WERI-Rb-1 (cell line): ENCODE measurements around the gene KIF1A.

ENCODE experiments used
- DNase-seq: peaks from one replicate; pipeline ENCODE4 v3.0.0-alpha.2; 2020
- H3K27ac ChIP-seq: fragments of 250-450 bp; sonication (Bioruptor Pico); 2 replicates; pipeline ENCODE4 v1.5.1; 2020; ENCODE audit warnings: mild to moderate bottlenecking, moderate library complexity
- H3K27me3 ChIP-seq: fragments of 250-450 bp; sonication (Bioruptor Pico); 2 replicates; pipeline ENCODE4 v1.5.1; 2021; ENCODE audit warnings: mild to moderate bottlenecking, low read depth, moderate library complexity; ENCODE audit not compliant: insufficient read depth, severe bottlenecking
- H3K36me3 ChIP-seq: fragments of 250-450 bp; sonication (Bioruptor Pico); 2 replicates; pipeline ENCODE4 v1.5.1; 2020; ENCODE audit warnings: mild to moderate bottlenecking, moderate library complexity
- H3K4me3 ChIP-seq: 2 replicates; pipeline ENCODE4 v1.5.1; 2011; ENCODE audit warnings: low read depth, mild to moderate bottlenecking, control low read depth, low read length
- H3K9me3 ChIP-seq: fragments of 250-450 bp; sonication (Bioruptor Pico); 2 replicates; pipeline ENCODE4 v1.5.1; 2021; ENCODE audit warnings: mild to moderate bottlenecking, moderate library complexity; ENCODE audit not compliant: severe bottlenecking
- CTCF ChIP-seq: IDR thresholded peaks from 2 replicates; pipeline ENCODE4 v1.5.1; 2011; ENCODE audit warnings: low read depth, mild to moderate bottlenecking, control low read depth, inconsistent platforms, low read length

KIF1A gene

DNA sequence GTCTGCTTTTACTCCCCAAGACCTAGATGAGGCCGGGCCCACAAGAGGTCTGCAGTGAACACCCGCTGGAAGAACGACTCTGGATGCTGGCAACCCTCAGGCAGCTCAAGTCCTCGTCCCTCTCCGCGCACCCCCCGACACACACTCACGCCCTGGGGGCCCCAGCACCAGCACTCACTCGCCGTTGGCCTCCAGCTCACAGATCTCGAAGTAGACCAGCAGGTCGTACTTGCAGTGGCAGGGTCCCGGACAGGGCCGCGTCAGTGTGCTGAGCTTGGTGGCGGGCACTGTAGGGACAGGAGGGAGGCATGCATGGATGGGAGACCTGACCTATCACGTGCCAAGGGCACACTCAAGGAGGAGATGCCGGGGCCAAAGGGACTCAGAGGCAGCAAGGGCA, 78.9 kb downstream of the KIF1A start:
- no peak for DNase-seq
- no peak overlapping the region for H3K27ac ChIP-seq
- no peak for TF ChIP-seq CTCF
- no peak overlapping the region for H3K4me3 ChIP-seq
- peaks cover 94% of the 10 kb centered on the region for H3K36me3 ChIP-seq
- H3K27me3 ChIP-seq = no peaks in the 10 kb centered on the region
- H3K9me3 ChIP-seq = no peaks in the 10 kb centered on the region

DNA sequence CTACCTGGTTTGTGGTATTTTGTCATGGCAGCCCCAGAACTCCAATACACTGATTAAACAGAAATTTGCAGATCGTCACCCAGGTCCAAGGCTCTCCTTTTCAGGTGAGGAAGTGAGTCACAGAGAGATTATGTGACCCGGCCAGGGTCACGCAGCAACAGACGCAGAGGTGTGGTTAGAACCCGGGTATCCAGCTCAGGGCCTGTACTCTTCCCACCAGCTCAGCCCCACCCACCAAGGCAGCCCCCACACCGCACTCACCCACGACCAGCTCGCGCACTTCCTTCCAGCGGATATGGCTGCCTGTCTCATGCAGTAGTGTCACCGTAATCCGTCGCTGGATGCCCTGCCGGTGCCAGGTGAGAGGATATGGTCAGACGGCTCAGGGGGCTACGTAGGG, 80.2 kb downstream of the KIF1A start:
- TF ChIP-seq CTCF = no peak
- Histone ChIP-seq H3K27ac (no peak overlapping the region), H3K9me3 (no peaks in the 10 kb centered on the region), H3K36me3 (peaks cover 94% of the 10 kb centered on the region), H3K27me3 (no peaks in the 10 kb centered on the region), H3K4me3 (no peak overlapping the region)
- no peak for DNase-seq

DNA sequence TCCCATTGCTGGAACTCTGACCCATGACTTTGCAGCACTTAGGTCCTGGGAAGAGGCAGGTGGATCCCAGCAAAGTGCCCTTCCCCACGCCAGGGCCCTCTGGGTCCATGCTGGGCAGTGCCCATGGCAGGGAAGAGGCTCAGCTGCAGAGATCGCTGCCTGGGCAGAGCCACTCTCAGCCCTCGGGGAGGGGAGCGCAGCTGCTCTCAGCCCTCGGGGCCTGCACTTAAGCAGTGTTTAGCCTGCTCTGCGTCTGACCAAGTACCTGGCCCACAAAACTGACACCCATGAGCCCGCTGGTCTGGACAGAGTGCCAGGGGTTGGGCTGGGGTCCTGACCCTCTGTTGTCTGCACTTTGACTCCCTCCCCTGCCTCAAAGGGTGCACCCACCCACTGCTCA, 82.1 kb downstream of the KIF1A start:
- peaks cover 92% of the 10 kb centered on the region for H3K36me3 ChIP-seq

GRCh38 chr2:240737512-240737911, 82.5 kb downstream of the KIF1A start:
- no peak overlapping the region for H3K27ac ChIP-seq
- DNase-seq = no peak
- no peaks in the 10 kb centered on the region for H3K27me3 ChIP-seq
- no peak for TF ChIP-seq CTCF
- no peaks in the 10 kb centered on the region for H3K9me3 ChIP-seq
- no peak overlapping the region for H3K4me3 ChIP-seq
- H3K36me3 ChIP-seq = peaks cover 89% of the 10 kb centered on the region

More for the DNA sequence above, 82.1 kb downstream of the KIF1A start:
- DNase-seq = no peak
- Histone ChIP-seq H3K4me3 (no peak overlapping the region), H3K9me3 (no peaks in the 10 kb centered on the region), H3K27me3 (no peaks in the 10 kb centered on the region), H3K27ac (no peak overlapping the region)
- no peak for TF ChIP-seq CTCF

DNA sequence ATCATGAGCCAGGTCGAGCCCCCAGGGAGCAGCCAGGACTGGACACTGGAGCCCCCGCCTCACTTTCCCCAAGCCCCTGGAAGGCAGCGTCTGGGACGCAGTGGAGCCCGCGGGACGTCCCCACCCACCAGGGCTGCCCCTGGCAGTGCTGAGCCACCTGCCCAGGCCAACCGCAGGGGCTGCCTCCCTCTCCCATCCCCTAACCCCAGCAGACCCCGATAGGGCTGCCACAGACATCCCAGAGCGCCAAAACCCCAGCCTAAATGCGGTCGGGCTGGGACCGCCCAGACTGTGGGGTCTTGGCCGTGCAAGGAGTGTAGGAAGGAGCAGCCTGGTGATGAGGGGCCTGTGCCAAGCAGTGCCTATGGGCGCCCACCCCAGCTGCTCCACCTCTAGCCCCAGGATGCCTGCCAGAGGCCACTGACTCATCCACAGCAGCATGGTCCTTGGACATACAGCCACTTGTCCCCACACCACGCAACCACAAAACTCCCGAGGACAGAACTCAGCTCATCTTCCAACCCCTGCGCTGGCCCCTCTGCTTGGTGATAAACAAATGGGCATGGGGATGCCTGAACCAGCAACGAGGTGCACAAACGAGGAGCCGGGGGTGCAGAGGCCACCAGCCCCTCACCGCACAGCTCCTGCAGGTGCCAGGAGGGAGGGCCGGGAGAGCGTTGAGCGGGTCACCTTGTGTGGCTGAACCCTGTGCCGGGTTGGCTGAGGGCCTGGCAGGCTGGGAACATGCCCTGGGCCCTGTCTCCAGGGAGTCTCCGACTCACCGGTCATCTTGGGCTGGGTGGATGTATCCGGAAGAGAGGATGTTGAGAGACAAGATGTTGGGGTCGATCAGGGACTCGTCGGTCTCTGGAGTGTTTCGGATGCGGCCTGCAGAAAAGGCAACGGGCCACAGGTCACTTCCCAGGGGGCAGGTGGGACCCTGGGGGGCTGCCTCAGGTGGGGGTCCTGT, 83.5 kb downstream of the KIF1A start:
- no peak for DNase-seq
- Histone ChIP-seq H3K4me3 (no peak overlapping the region), H3K36me3 (peaks cover 80% of the 10 kb centered on the region), H3K27me3 (no peaks in the 10 kb centered on the region), H3K9me3 (no peaks in the 10 kb centered on the region), H3K27ac (no peak overlapping the region)
- no peak for TF ChIP-seq CTCF
